Measurements from ENCODE around the gene PLEKHH1.

GRCh38 chr14:67490196-67490595 is 42.9 kb upstream of the PLEKHH1 start:
- TF ChIP-seq CTCF (conservative IDR thresholded peaks at IDR 0.05 in 1 of 2, IDR thresholded peaks at IDR 0.05 in 1 of 2; ENCODE audit: extremely low read depth in 1 of 2, insufficient read depth in 1 of 2, low read depth in 1 of 2, low read length in 2 of 2) = no peak
- TF ChIP-seq EZH2 (IDR thresholded peaks at IDR 0.05; ENCODE audit: borderline replicate concordance, low read length) = no peak

All from mammary epithelial cell (primary cell).